Measurements from ENCODE around the gene DPP3.
"Not testable (repeated sequence)": the region's sequence is repeated elsewhere in the genome, so short reads cannot be mapped to it uniquely, and the experiment has no call there.

The DPP3 gene

GRCh38 chr11:66480117-66480938 is at the start of gene DPP3:
Gene DPP3, plus strand, starts transcription at chr11:66480434. Its CDS starts 1,767 bp downstream, at chr11:66482201.
- DNase-seq (ENCODE audit: low read depth): peak; percentile 99
- H3K4me3 ChIP-seq (ENCODE audit: low read depth, low read length): peak within 1 kb of the TSS; percentile 92
- TF ChIP-seq POLR2A (IDR thresholded peaks at IDR 0.05; ENCODE audit: extremely low read depth, insufficient read length): peak; percentile 93
- TF ChIP-seq CTCF (IDR thresholded peaks at IDR 0.05; ENCODE audit: low read depth, low read length): no peak
- TF ChIP-seq MAX (IDR thresholded peaks at IDR 0.05; ENCODE audit: low read depth, low read length): peak; percentile 54
- peak; percentile 60 for TF ChIP-seq MYC (IDR thresholded peaks at IDR 0.05; ENCODE audit: low read depth, low read length)

- H3K4me3 ChIP-seq (ENCODE audit: low read depth, low read length); DNase-seq (ENCODE audit: low read depth): not testable (repeated sequence)
These were observed 48.9 kb upstream of the DPP3 start for GRCh38 chr11:66431287-66431686.

- not testable (repeated sequence) for H3K4me3 ChIP-seq (ENCODE audit: low read depth, low read length); DNase-seq (ENCODE audit: low read depth)
These were observed 48.3 kb upstream of the DPP3 start for GRCh38 chr11:66431871-66432329.

- DNase-seq (ENCODE audit: low read depth): no peak
These were observed 47.6 kb upstream of the DPP3 start for GRCh38 chr11:66432597-66432996.

GRCh38 chr11:66437979-66438503 is 42.2 kb upstream of the DPP3 start:
- DNase-seq (ENCODE audit: low read depth): peak; percentile 42
- H3K4me3 ChIP-seq (ENCODE audit: low read depth, low read length): peak overlapping the region; percentile 76
- no peak for TF ChIP-seq CTCF (IDR thresholded peaks at IDR 0.05; ENCODE audit: low read depth, low read length)
- no peak for TF ChIP-seq MAX (IDR thresholded peaks at IDR 0.05; ENCODE audit: low read depth, low read length)
- no peak for TF ChIP-seq MYC (IDR thresholded peaks at IDR 0.05; ENCODE audit: low read depth, low read length)
- TF ChIP-seq POLR2A (IDR thresholded peaks at IDR 0.05; ENCODE audit: extremely low read depth, insufficient read length): no peak

More at GRCh38 chr11:66432597-66432996, 47.6 kb upstream of the DPP3 start:
- TF ChIP-seq MAX (IDR thresholded peaks at IDR 0.05; ENCODE audit: low read depth, low read length): no peak
- TF ChIP-seq POLR2A (IDR thresholded peaks at IDR 0.05; ENCODE audit: extremely low read depth, insufficient read length): no peak
- no peak for TF ChIP-seq CTCF (IDR thresholded peaks at IDR 0.05; ENCODE audit: low read depth, low read length)
- no peak for TF ChIP-seq MYC (IDR thresholded peaks at IDR 0.05; ENCODE audit: low read depth, low read length)
- H3K4me3 ChIP-seq (ENCODE audit: low read depth, low read length): no peak overlapping the region

GRCh38 chr11:66438504-66439466 is 41.4 kb upstream of the DPP3 start, which contains the start of gene MRPL11:
Gene MRPL11, minus strand, starts transcription at chr11:66438848. Its CDS starts 94 bp downstream, at chr11:66438754.
- DNase-seq (ENCODE audit: low read depth): peak; percentile 95
- peak within 1 kb of the TSS; percentile 76 for H3K4me3 ChIP-seq (ENCODE audit: low read depth, low read length)
- TF ChIP-seq MYC (IDR thresholded peaks at IDR 0.05; ENCODE audit: low read depth, low read length): peak; percentile 59
- TF ChIP-seq MAX (IDR thresholded peaks at IDR 0.05; ENCODE audit: low read depth, low read length): peak; percentile 69
- peak; percentile 80 for TF ChIP-seq CTCF (IDR thresholded peaks at IDR 0.05; ENCODE audit: low read depth, low read length)
- peak; percentile 54 for TF ChIP-seq POLR2A (IDR thresholded peaks at IDR 0.05; ENCODE audit: extremely low read depth, insufficient read length)

- not testable (repeated sequence) for DNase-seq (ENCODE audit: low read depth); H3K4me3 ChIP-seq (ENCODE audit: low read depth, low read length)
These were observed 39.9 kb upstream of the DPP3 start for GRCh38 chr11:66440101-66440939.

GRCh38 chr11:66440940-66441282 is 39.3 kb upstream of the DPP3 start:
- H3K4me3 ChIP-seq (ENCODE audit: low read depth, low read length); DNase-seq (ENCODE audit: low read depth): not testable (repeated sequence)

All from NB4 (cell line).